Endodermal cell (in vitro differentiated cells): ENCODE measurements around the gene RPL32. TPM values are rescaled to one million over a fixed set of nuclear protein-coding genes. Genes with fewer than 3 reads are reported as not detected.
A peak's percentile ranks its signal among the peaks of the same experiment; 100 is the strongest.
"Not testable (repeated sequence)": the region's sequence is repeated elsewhere in the genome, so short reads cannot be mapped to it uniquely, and the experiment has no call there.

Source experiments
- DNase-seq: peaks from one replicate; pipeline ENCODE4 v3.0.0-alpha.2; 2017
- H3K27ac ChIP-seq: 2 replicates; pipeline ENCODE4 v1.5.1; 2013; ENCODE audit warnings: mild to moderate bottlenecking, low read depth, low read length, moderate library complexity
- H3K27me3 ChIP-seq: 2 replicates; pipeline ENCODE4 v1.6.1; 2013; ENCODE audit warnings: mild to moderate bottlenecking, low read length, moderate library complexity; ENCODE audit not compliant: insufficient read depth, control insufficient read depth, poor library complexity, severe bottlenecking
- H3K36me3 ChIP-seq: 2 replicates; pipeline ENCODE4 v1.7.0; 2013; ENCODE audit warnings: mild to moderate bottlenecking, low read length, moderate library complexity; ENCODE audit not compliant: control insufficient read depth, insufficient read depth
- H3K4me1 ChIP-seq: one replicate; pipeline ENCODE4 v1.7.0; 2013; ENCODE audit warnings: low read length; ENCODE audit not compliant: control insufficient read depth, insufficient read depth
- H3K4me3 ChIP-seq: 2 replicates; pipeline ENCODE4 v1.5.1; 2013; ENCODE audit warnings: mild to moderate bottlenecking, low read length, moderate library complexity
- H3K9ac ChIP-seq: 2 replicates; pipeline ENCODE4 v1.6.1; 2013; ENCODE audit warnings: mild to moderate bottlenecking, low read length, moderate library complexity; ENCODE audit not compliant: poor library complexity, severe bottlenecking; ENCODE audit errors: extremely low read depth
- H3K9me3 ChIP-seq: 2 replicates; pipeline ENCODE4 v1.6.1; 2013; ENCODE audit warnings: mild to moderate bottlenecking, low read length, moderate library complexity; ENCODE audit not compliant: control insufficient read depth
- H3K27ac Mint-ChIP-seq: 2 replicates; pipeline ENCODE4 v1.8.0; 2020; ENCODE audit warnings: mixed read lengths
- H3K27me3 Mint-ChIP-seq: 2 replicates; pipeline ENCODE4 v1.8.0; 2021; ENCODE audit warnings: mild to moderate bottlenecking, mixed read lengths; ENCODE audit not compliant: insufficient read depth
- H3K36me3 Mint-ChIP-seq: 2 replicates; pipeline ENCODE4 v1.8.0; 2020; ENCODE audit warnings: low read depth, mixed read lengths
- H3K4me1 Mint-ChIP-seq: 2 replicates; pipeline ENCODE4 v1.8.0; 2020; ENCODE audit warnings: mixed read lengths
- H3K4me3 Mint-ChIP-seq: 2 replicates; pipeline ENCODE4 v1.8.0; 2020; ENCODE audit warnings: mild to moderate bottlenecking, moderate library complexity, mixed read lengths
- H3K9me3 Mint-ChIP-seq: 2 replicates; pipeline ENCODE4 v1.8.0; 2020; ENCODE audit warnings: mild to moderate bottlenecking, mixed read lengths
- WGBS, 2 experiments: methylation state at CpG; one replicate each; pipeline versions ENCODE4 v1.1.5 to v1.1.7; 2013; ENCODE audit warnings: missing lambda C conversion rate in 2 of 2, mixed read lengths in 1 of 2; ENCODE audit not compliant: insufficient coverage in 1 of 2, insufficient read length in 1 of 2; 5-methylcytosine and 5-hydroxymethylcytosine counted together
- total RNA-seq, 2 donors: library from RNA; stranded (reverse); fragmentation: NEBNext Ultra II Directional in 1 of 2; extraction: Animal tissue kit (Norgen Biotek cat#: 25700) in 1 of 2; gene quantifications; 2 replicates in 1 of 2; 3 replicates in 1 of 2; pipeline ENCODE4 v1.2.1, GENCODE V29; 2021
- TF ChIP-seq, protein P1 (sequence below): fragments of 200-600 bp; sonication (generic); conservative IDR thresholded peaks from 2 replicates; pipeline ENCODE4 v1.5.0; 2021; ENCODE audit warnings: antibody characterized with exemption, mild to moderate bottlenecking

RPL32 gene
- total RNA-seq, 2 donors from 2014 or later = 1,362 to 1,580 TPM

DNA sequence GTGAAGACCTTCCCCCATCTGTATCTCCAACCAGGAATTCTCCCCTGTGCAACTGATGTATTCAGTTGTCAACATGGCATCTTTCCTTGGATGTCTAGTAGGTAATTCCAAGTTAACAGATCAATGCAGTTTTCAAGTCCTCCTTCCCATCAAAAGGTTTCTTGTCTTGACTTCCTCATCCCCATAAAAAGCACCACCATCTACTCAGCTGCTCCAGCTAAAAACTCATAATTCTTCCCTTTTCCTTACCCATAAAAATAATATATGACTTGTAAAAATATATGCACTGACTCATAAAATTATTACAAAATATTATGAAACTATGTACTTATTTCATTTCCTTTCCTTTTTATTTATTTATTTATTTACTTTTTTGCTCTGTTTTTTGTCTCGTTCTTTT, 49.9 kb downstream of the RPL32 start:
- no peak for DNase-seq
- Histone ChIP-seq H3K4me3 (no peak overlapping the region), H3K27me3 (no peaks in the 10 kb centered on the region), H3K27ac (no peak overlapping the region), H3K36me3 (no peaks in the 10 kb centered on the region), H3K4me1 (no peaks in the 10 kb centered on the region), H3K9ac (no peak overlapping the region), H3K9me3 (no peaks in the 10 kb centered on the region)
- H3K27ac Mint-ChIP-seq = no peak overlapping the region
- TF ChIP-seq, protein P1, sequence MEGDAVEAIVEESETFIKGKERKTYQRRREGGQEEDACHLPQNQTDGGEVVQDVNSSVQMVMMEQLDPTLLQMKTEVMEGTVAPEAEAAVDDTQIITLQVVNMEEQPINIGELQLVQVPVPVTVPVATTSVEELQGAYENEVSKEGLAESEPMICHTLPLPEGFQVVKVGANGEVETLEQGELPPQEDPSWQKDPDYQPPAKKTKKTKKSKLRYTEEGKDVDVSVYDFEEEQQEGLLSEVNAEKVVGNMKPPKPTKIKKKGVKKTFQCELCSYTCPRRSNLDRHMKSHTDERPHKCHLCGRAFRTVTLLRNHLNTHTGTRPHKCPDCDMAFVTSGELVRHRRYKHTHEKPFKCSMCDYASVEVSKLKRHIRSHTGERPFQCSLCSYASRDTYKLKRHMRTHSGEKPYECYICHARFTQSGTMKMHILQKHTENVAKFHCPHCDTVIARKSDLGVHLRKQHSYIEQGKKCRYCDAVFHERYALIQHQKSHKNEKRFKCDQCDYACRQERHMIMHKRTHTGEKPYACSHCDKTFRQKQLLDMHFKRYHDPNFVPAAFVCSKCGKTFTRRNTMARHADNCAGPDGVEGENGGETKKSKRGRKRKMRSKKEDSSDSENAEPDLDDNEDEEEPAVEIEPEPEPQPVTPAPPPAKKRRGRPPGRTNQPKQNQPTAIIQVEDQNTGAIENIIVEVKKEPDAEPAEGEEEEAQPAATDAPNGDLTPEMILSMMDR = no peak
- no peaks in the 10 kb centered on the region for H3K36me3 Mint-ChIP-seq
- peaks cover 12% of the 10 kb centered on the region for H3K27me3 Mint-ChIP-seq
- no peaks in the 10 kb centered on the region for H3K4me1 Mint-ChIP-seq
- 71 to 100% methylated on average over 1 of the region's 1 CpG for WGBS, 2 experiments
- no peaks in the 10 kb centered on the region for H3K9me3 Mint-ChIP-seq
- H3K4me3 Mint-ChIP-seq = no peak overlapping the region

DNA sequence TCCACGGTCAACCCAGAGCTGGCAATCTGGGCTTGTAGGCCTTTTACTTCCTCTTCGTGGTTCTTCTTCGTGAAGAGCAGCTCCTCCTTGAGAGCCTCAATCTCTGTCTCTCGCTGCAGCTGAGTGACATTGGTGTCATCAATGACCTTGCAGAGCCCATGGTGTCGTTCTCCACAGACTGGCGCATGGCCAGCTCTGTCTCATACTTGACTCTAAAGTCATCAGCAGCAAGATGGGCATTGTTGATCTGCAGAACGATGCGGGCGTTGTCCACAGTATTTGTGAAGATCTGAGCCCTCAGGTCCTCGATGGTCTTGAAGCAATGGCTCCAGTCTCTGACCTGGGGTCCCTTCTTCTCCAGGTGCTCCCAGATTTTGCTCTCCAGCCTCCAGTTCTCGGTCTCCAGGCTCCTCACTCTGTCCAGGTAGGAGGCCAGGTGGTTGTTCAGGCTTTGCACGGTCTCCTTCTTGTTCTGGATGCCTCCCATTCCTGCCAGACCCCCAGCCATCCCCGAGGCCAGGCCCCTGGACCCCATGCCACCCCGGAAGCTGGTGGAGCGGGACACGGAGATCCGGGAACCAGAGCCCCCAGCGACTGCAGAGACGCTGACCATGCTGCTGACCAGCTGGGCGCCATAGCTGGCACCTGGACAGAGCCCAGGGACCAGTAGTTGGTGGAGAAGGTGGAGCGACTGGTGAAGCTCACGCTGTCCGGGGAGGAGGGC, 53.2 kb downstream of the RPL32 start:
- not testable (repeated sequence) for H3K9ac ChIP-seq, H3K4me3 Mint-ChIP-seq, H3K36me3 ChIP-seq, H3K27ac ChIP-seq, DNase-seq, H3K27me3 ChIP-seq, H3K27me3 Mint-ChIP-seq, H3K4me1 ChIP-seq, H3K4me3 ChIP-seq, H3K36me3 Mint-ChIP-seq, H3K27ac Mint-ChIP-seq, H3K4me1 Mint-ChIP-seq, H3K9me3 ChIP-seq, H3K9me3 Mint-ChIP-seq
- 90 to 92% methylated on average over 19 to 23 of the region's 23 CpGs for WGBS, 2 experiments

DNA sequence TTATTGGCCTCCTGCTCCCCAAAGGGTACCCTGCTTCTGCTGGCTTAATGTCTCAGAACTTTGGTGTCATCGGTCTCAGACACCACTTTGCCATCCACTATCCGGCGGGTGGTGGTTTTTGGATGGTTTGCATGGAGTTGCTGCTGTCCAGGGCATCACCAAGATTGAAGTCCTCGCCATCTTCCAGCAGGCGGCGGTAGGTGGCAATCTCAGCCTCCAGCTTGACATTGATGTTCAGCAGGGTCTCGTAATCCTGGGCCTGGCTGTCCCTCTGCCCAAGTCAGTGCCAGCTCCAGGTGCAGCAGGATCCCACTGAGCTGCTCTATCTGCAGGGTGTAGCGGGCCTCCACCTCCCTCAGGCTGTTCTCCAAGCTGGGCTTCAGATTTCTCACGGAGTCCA, 54.0 kb downstream of the RPL32 start:
- H3K36me3 ChIP-seq, H3K9me3 Mint-ChIP-seq, H3K27me3 Mint-ChIP-seq, H3K9ac ChIP-seq, H3K4me1 ChIP-seq, H3K9me3 ChIP-seq, H3K27ac Mint-ChIP-seq, H3K4me3 ChIP-seq, H3K4me3 Mint-ChIP-seq, H3K36me3 Mint-ChIP-seq, H3K4me1 Mint-ChIP-seq, H3K27me3 ChIP-seq, H3K27ac ChIP-seq: not testable (repeated sequence)
- WGBS, 2 experiments = 30 to 37% methylated on average over 6 to 9 of the region's 9 CpGs
- peak; percentile 91 for DNase-seq
- TF ChIP-seq, protein P1 = peak; percentile 64

DNA sequence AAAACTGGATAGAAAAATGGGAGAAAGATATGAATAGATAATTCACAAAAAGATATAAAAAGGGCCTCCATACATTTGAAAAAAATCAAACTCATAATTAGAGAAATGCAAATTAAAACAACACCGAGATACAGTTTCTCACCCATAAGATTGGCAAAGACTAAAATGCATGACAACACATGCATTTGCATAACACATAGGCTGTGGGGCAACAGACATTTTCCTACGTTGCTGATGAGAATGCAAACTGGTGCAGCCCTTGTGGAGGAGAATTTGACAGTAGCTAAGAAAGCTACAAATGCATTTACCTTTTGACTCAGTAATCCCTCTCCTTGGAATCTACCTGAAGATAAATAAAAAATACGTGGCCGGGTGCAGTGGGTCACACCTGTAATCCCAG, 56.3 kb downstream of the RPL32 start:
- Histone ChIP-seq H3K36me3 (no peaks in the 10 kb centered on the region), H3K4me3 (no peak overlapping the region), H3K4me1 (peaks cover 3% of the 10 kb centered on the region), H3K9me3 (peaks cover 6% of the 10 kb centered on the region), H3K27ac (no peak overlapping the region), H3K9ac (no peak overlapping the region), H3K27me3 (no peaks in the 10 kb centered on the region)
- Mint-ChIP-seq H3K4me3 (no peak overlapping the region), H3K27ac (no peak overlapping the region), H3K27me3 (peaks cover 8% of the 10 kb centered on the region), H3K9me3 (no peaks in the 10 kb centered on the region), H3K4me1 (peaks cover 3% of the 10 kb centered on the region), H3K36me3 (no peaks in the 10 kb centered on the region)
- TF ChIP-seq, protein P1 = no peak
- 54 to 58% methylated on average over 3 to 4 of the region's 4 CpGs for WGBS, 2 experiments
- peak; percentile 22 for DNase-seq
